Ovary (tissue), 9 donors: ENCODE measurements around the gene GIMAP5. TPM values are rescaled to one million over a fixed set of nuclear protein-coding genes. Genes with fewer than 3 reads are reported as not detected.

Experiments used
- DNase-seq, 5 donors: peaks; one replicate each; pipeline ENCODE4 v3.0.0-alpha.2; 2019 to 2020
- H3K27ac ChIP-seq, 2 donors: fragments of 200-600 bp; one replicate each; pipeline versions ENCODE4 v1.5.1 to v1.8.0; 2019 to 2022
- H3K27me3 ChIP-seq: fragments of 200-600 bp; one replicate; pipeline ENCODE4 v1.8.0; 2022
- H3K36me3 ChIP-seq: fragments of 200-600 bp; sonication (generic); one replicate; pipeline ENCODE4 v1.5.1; 2019
- H3K4me1 ChIP-seq: one replicate; pipeline ENCODE4 v1.8.1; 2013; ENCODE audit warnings: mild to moderate bottlenecking, moderate library complexity; ENCODE audit not compliant: insufficient read depth
- H3K4me3 ChIP-seq: fragments of 200-600 bp; sonication (generic); one replicate; pipeline ENCODE4 v1.5.1; 2017
- H3K9me3 ChIP-seq, 2 donors: fragments of 200-600 bp in 1 of 2; sonication (generic) in 1 of 2; one replicate each; pipeline versions ENCODE4 v1.5.1 to v1.8.1; 2013 to 2019; ENCODE audit warnings: mild to moderate bottlenecking in 1 of 2, moderate library complexity in 1 of 2
- EP300 ChIP-seq: sonication (generic); formaldehyde crosslinking; IDR thresholded peaks from one replicate; pipeline ENCODE4 v1.6.1; 2017; ENCODE audit warnings: antibody characterized with exemption
- POLR2A ChIP-seq: fragments of 450-650 bp; IDR thresholded peaks from one replicate; pipeline ENCODE4 v1.6.1; 2017; ENCODE audit warnings: antibody characterized with exemption, mild to moderate bottlenecking, moderate library complexity
- WGBS, 3 donors: extraction: QIAGEN DNeasy Blood & Tissue Kit in 1 of 3; methylation state at CpG; one replicate each; pipeline versions ENCODE4 v1.1.5 to v1.1.7; 2013 to 2017; 5-methylcytosine and 5-hydroxymethylcytosine counted together
- intact Hi-C, 4 donors: fragments of 100-400 bp; cut with DNase I; formaldehyde crosslinking; loops; one replicate each; pipeline versions ENCODE4 v1.11.0 to v1.15.1; 2022 to 2023
- polyA plus RNA-seq, 2 donors: library from polyadenylated mRNA; stranded (reverse); fragments of 200-250 nt in 1 of 2; fragments of 350-450 nt in 1 of 2; fragmentation: Illumina TruSeq in 1 of 2; extraction: RNeasy Lipid Tissue Mini Kit (QIAGEN cat#74804) in 1 of 2; gene quantifications; one replicate each; pipeline ENCODE4 v1.2.3, GENCODE V29; 2013 to 2014
- total RNA-seq, 7 donors: library from RNA; depleted of rRNA in 2 of 7; stranded (reverse); fragments of >200 nt in 2 of 7; fragmentation: NEBNext Ultra II Directional in 3 of 7; extraction: Animal tissue kit (Norgen Biotek cat#: 25700) in 3 of 7; gene quantifications; one replicate each; pipeline versions ENCODE4 v1.1.0 to v1.2.4, GENCODE V29; 2016 to 2023
- TF ChIP-seq, protein P1 (sequence below), 3 donors: fragments of 450-650 bp in 2 of 3; fragments of 200-600 bp in 1 of 3; IDR thresholded peaks; one replicate each; pipeline versions ENCODE4 v1.5.1 to v1.8.0; 2016 to 2022; ENCODE audit warnings: antibody characterized with exemption in 3 of 3, mild to moderate bottlenecking in 1 of 3
- donor health status: DM: no; HTN: no; CAD: no; lungs with moderate emphysema.
- donor health status: DM: no; HTN: no; CAD: no.
- donor health status: Bipolar disorder and iron deficiency.
- donor health status: DM: yes; HTN: yes; CAD: no.
- donor health status: DM: no; HTN: no; CAD: no.
- donor health status: DM: yes; HTN: yes; CAD: no.

GIMAP5 gene
- total and polyA plus RNA-seq, 9 donors = 1.7 to 39.7 (median 6.6) TPM

DNA sequence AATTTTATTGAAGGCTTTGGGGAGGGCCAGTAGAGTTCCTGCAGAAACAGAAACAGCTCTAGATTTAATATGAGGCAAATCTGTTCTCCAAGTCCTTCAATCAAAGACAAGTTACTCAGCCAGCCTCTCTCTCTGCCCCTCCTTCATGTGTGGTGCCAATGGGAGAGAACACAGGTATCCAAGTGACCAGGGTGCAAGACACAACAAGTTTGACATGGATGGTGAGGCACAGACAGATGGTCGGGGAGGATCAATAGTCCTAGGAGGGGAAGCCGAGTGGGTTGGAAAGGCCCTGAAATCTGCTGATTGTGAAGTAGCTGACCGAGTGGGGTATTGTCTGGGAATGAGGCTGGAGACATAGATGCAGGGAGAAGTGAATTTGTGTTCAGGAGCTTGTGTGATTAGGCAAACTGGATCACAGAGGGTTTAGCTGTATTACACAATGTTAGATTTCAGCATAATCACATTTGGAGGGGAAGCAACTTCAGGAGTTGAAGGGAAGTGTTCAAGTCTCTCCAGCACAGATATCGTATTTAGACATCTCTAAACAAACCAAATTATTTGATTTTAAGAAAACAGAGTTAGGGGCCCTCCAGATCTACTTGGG, 19.3 kb upstream of the GIMAP5 start:
- no peak overlapping the region for H3K4me3 ChIP-seq
- H3K9me3 ChIP-seq = no peaks in the 10 kb centered on the region
- H3K36me3 ChIP-seq = no peaks in the 10 kb centered on the region
- no peak for TF ChIP-seq EP300
- TF ChIP-seq POLR2A = no peak
- TF ChIP-seq, protein P1, sequence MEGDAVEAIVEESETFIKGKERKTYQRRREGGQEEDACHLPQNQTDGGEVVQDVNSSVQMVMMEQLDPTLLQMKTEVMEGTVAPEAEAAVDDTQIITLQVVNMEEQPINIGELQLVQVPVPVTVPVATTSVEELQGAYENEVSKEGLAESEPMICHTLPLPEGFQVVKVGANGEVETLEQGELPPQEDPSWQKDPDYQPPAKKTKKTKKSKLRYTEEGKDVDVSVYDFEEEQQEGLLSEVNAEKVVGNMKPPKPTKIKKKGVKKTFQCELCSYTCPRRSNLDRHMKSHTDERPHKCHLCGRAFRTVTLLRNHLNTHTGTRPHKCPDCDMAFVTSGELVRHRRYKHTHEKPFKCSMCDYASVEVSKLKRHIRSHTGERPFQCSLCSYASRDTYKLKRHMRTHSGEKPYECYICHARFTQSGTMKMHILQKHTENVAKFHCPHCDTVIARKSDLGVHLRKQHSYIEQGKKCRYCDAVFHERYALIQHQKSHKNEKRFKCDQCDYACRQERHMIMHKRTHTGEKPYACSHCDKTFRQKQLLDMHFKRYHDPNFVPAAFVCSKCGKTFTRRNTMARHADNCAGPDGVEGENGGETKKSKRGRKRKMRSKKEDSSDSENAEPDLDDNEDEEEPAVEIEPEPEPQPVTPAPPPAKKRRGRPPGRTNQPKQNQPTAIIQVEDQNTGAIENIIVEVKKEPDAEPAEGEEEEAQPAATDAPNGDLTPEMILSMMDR (IDR thresholded peaks at IDR 0.05) = no peak
- intact Hi-C loops = no loop called here
- H3K27ac ChIP-seq = no peak overlapping the region
- no peaks in the 10 kb centered on the region for H3K4me1 ChIP-seq
- DNase-seq = no peak
- no peaks in the 10 kb centered on the region for H3K27me3 ChIP-seq
- WGBS, 3 donors = 67 to 79% (median 69%) methylated on average over 4 of the region's 4 CpGs

DNA sequence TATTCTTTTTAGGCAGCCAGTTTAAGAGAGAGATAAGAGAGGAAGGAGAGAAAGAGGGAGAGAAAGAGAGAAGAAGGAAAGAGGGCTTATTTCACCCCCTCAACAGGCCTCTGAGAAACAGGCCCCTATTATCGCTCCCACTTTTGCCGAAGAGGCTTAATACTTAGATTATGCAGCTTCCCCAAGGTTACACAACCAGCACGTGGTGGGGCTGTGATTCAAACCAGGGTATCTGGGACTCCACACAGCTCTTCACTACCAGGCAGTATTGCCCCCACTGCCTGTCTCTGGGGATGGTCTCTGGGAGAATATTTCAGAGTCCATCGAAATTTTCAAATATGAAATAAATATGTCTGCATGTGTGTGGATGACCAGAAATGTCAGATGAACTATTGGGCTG, 17.8 kb upstream of the GIMAP5 start:
- H3K36me3 ChIP-seq = no peaks in the 10 kb centered on the region
- no peak for DNase-seq
- no peaks in the 10 kb centered on the region for H3K9me3 ChIP-seq
- 60 to 63% (median 63%) methylated on average over 4 of the region's 4 CpGs for WGBS, 3 donors
- no peak for TF ChIP-seq POLR2A
- TF ChIP-seq, protein P1 (IDR thresholded peaks at IDR 0.05) = no peak
- no peak for TF ChIP-seq EP300
- intact Hi-C loops = no loop called here
- no peaks in the 10 kb centered on the region for H3K27me3 ChIP-seq
- no peaks in the 10 kb centered on the region for H3K4me1 ChIP-seq
- H3K27ac ChIP-seq = no peak overlapping the region
- no peak overlapping the region for H3K4me3 ChIP-seq

DNA sequence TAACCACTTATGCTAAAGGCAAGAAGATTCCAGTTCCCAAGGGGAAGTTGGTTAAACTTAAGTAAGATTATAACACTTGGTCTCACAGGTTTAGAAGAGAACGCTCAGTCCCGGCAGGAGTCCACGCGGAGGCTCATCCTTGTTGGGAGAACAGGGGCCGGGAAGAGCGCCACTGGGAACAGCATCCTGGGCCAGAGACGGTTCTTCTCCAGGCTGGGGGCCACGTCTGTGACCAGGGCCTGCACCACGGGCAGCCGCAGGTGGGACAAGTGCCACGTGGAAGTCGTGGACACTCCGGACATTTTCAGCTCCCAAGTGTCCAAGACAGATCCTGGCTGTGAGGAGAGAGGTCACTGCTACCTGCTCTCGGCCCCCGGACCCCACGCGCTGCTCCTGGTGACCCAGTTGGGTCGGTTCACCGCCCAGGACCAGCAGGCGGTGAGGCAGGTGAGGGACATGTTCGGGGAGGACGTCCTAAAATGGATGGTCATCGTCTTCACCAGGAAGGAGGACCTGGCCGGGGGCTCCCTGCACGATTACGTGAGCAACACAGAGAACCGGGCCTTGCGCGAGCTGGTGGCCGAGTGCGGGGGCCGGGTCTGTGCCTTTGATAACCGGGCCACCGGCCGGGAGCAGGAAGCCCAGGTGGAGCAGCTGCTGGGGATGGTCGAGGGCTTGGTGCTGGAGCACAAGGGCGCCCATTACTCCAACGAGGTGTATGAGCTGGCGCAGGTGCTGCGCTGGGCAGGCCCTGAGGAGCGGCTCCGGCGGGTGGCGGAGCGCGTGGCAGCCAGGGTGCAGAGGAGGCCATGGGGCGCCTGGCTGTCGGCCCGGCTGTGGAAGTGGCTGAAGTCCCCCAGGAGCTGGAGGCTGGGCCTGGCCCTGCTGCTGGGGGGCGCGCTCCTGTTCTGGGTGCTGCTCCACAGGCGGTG, 17.0 kb upstream of the GIMAP5 start:
- no peaks in the 10 kb centered on the region for H3K27me3 ChIP-seq
- no peaks in the 10 kb centered on the region for H3K36me3 ChIP-seq
- intact Hi-C loops = no loop called here
- 93 to 95% (median 94%) methylated on average over 52 of the region's 52 CpGs for WGBS, 3 donors
- DNase-seq = no peak
- H3K9me3 ChIP-seq = no peaks in the 10 kb centered on the region
- TF ChIP-seq, protein P1 (IDR thresholded peaks at IDR 0.05) = no peak
- TF ChIP-seq EP300 (no peak), POLR2A (no peak)
- no peaks in the 10 kb centered on the region for H3K4me1 ChIP-seq
- no peak overlapping the region for H3K27ac ChIP-seq
- H3K4me3 ChIP-seq = no peak overlapping the region

DNA sequence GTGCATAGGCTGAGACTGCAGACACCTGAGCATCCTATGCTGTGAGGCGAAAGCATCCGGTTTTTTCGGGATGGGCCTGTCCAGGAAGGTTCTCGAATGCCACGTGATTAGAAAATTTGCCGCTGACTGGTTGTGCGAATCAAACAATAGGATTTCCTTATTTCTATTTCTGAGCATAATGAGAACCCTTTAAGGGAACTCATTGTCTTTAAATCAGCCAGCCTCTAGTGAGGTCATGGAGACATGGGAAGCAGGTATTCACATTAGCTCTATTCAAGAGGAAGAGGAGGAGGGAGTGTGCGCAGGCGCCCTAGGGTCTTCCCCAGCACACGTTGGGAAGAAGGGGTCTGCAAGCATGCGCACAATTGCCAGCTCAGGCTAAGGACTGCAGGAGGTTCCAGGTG, 15.2 kb upstream of the GIMAP5 start:
- intact Hi-C loops = no loop called here
- H3K36me3 ChIP-seq = no peaks in the 10 kb centered on the region
- H3K27ac ChIP-seq = no peak overlapping the region
- H3K9me3 ChIP-seq = no peaks in the 10 kb centered on the region
- no peaks in the 10 kb centered on the region for H3K27me3 ChIP-seq
- WGBS, 3 donors = 86 to 87% (median 86%) methylated on average over 11 of the region's 11 CpGs
- H3K4me3 ChIP-seq = no peak overlapping the region
- H3K4me1 ChIP-seq = no peaks in the 10 kb centered on the region
- no peak for DNase-seq
- TF ChIP-seq, protein P1 (IDR thresholded peaks at IDR 0.05) = no peak
- TF ChIP-seq POLR2A = no peak
- TF ChIP-seq EP300 = no peak
